Effector CD4-positive, alpha-beta T cell (primary cell): ENCODE data around the gene CDH16.
A peak's percentile ranks its signal among the peaks of the same experiment; 100 is the strongest.
"Not testable (repeated sequence)": the region's sequence is repeated elsewhere in the genome, so short reads cannot be mapped to it uniquely, and the experiment has no call there.

ENCODE experiments used
- DNase-seq: peaks from one replicate; pipeline ENCODE4 v3.0.0-alpha.2; 2020

Gene CDH16

DNA sequence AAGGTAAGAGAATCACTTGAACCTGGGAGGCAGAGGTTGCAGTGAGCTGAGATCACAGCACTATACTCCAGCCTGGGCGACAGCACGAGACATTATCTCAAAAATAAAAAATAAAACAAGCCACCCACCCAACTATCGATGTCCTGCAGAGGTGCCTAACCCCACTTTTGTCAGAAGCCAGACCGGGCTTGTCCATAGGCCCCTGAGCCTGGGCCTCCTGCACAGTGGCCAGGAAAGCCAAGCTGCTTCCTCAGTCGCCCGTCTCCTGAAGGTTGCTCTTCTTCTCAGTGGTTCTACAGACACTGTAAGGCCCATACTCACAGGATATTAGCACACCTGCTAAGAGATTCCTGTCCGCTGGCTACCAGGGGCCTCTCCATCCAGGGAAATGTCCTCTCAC, 27.9 kb upstream of the CDH16 start:
- DNase-seq: no peak

DNA sequence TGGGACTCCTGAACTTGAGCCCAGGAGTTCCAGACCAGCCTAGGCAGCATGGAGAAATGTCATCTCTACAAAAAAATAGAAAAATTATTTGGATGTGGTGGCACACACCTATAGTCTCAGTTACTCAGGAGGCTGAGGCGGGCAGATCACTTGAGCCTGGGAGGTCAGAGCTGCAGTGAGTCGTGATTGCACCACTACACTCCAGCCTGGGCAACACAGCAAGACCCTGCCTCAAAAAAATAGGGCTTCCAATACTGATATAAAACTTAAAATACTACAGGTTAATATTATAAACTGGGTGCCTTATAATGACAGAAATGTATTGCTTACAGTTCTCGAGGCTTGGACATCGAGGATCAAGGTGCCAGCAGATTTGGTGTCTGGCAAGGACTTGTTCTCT, 27.3 kb upstream of the CDH16 start:
- no peak for DNase-seq

DNA sequence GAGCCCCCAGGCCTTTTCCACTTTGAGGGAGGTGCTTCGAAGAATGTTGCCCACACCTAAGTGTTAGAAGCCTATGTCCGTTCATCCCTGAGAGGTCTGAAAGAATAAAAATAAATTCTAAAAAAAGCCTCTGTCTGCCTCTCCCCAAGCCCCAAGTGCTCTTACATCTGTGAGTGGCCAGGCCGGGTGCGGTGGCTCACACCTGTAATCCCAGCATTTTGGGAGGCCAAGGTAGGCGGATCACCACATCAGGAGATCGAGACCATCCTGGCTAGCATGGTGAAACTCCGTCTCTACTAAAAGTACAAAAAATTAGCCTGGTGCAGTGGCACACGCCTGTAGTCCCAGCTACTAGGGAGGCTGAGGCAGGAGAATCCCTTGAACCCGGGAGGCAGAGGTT, 26.3 kb upstream of the CDH16 start:
- DNase-seq: not testable (repeated sequence)

DNA sequence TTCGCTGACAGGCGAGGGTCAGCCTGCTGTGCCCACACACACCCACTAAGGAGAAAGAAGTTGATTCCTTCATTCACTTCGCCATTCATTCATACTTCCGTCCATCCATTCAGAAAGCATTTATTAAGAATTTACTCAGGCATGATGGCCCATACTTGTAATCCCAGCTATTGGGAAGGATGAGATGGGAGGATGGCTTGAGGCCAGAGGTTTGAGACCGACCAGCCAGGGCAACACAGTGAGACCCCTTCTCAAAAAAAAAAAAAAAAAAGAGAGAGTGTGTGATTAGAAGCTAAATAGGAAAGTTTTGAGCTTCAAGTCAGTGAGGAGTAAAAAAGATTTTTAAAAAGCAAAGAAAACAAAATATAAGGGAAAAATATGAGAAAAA, 25.4 kb upstream of the CDH16 start:
- no peak for DNase-seq

- DNase-seq: no peak
Measured at GRCh38 chr16:66943426-66944053, 24.9 kb upstream of the CDH16 start.

DNA sequence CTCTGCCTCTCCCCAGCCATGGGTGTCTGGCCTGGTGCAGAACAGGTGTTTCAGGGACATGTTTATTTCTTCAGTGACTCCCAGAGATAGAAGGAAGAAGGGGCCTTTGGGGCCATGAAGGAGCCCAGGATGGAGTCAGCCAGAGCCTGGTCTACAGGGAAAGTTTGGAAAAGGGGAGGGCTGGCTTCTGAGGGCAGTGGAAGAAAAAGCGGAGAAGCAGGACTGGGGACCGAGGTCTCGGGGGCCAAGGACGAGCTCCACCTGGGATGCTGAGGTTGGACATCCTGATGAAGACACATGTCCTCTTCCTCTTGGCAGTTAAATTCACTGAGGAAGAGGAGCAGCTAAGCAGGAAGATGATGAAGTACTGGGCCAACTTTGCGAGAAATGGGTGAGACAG, 24.3 kb upstream of the CDH16 start:
- no peak for DNase-seq

DNA sequence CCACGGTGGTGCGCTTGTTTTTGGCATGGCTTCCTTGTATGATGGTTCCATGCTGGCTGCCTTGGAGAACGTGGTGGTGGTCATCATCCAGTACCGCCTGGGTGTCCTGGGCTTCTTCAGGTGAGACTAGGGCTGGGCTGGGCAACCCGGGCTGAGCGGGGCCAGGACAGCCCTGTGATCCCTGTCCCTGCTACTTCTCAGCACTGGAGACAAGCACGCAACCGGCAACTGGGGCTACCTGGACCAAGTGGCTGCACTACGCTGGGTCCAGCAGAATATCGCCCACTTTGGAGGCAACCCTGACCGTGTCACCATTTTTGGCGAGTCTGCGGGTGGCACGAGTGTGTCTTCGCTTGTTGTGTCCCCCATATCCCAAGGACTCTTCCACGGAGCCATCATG, 21.6 kb upstream of the CDH16 start:
- no peak for DNase-seq

DNA sequence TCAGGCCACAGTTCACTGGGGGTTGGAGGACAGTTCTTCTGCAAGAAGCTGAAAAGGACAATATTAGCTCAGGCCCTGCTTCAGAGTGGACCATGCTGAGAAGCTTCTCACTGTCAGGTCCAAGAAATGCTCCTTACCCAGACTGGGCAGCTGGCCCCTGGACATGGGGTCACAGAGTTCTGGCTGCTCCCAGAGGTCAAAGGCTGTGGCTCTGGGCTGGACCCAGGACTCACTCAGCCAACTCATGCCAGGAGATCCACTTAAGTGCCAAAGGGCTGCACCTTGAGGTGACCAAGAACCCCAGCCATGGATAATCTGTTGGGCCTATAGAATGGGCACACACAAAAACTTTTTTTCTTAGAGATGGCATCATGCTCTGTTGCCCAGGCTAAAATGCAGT, 20.7 kb upstream of the CDH16 start:
- no peak for DNase-seq

DNA sequence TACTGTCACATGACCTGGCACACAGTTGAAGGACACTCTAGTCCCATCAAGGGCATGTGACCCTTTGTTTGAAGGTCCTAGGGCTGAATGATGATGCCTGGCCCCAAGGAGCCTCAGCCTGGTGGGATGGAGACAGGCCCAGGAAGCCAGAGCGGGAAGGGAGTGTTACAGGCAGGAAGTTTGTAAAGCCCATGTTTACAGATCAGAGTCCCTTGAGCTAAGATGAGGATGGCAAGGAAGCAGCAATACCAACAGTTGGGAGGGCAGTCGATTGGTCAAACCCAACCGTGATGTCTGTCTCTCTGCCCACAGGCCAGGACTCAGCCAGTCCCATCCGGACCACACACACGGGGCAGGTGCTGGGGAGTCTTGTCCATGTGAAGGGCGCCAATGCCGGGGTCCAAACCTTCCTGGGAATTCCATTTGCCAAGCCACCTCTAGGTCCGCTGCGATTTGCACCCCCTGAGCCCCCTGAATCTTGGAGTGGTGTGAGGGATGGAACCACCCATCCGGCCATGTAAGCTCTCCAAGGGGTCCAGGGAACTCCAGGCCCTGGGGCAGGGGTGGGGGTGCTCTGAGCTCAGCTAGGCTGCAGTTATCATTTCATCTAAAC, 19.1 kb upstream of the CDH16 start:
- no peak for DNase-seq

GRCh38 chr16:66936889-66937554, 18.3 kb upstream of the CDH16 start:
- no peak for DNase-seq

GRCh38 chr16:66936462-66936861, 17.8 kb upstream of the CDH16 start:
- no peak for DNase-seq

DNA sequence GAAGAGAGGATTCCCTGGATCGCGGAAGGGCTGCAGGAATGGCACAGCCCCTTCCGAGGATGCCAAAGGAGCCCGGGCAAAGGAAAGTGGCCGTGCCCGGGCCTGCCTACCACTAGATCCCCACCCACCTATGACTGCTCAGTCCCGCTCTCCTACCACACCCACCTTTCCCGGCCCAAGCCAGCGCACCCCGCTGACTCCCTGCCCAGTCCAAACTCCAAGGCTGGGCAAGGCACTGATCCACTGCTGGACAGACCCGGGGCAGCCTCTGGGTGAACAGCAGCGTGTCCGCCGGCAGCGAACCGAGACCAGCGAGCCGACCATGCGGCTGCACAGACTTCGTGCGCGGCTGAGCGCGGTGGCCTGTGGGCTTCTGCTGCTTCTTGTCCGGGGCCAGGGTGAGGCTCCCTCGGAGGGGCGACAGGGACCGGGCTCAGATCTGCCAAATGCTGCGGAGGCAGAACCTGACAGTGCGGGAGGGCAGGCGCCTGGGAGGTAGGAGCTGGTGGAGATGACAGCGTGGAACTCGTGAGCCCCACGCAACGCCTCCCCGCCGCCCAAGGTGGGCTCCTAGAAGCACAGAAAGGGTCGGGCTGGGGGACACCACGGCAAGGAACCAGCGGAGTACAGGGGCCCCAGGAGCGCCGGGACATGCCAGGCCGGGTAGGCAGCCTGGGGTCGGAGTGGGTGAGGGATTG, 16.8 kb upstream of the CDH16 start, which contains the start of gene CES2:
TSS of gene CES2 (plus strand) at position 203 of the 698 bp plus-strand sequence. CDS start at position 323, 120 bp downstream.
- DNase-seq: no peak

DNA sequence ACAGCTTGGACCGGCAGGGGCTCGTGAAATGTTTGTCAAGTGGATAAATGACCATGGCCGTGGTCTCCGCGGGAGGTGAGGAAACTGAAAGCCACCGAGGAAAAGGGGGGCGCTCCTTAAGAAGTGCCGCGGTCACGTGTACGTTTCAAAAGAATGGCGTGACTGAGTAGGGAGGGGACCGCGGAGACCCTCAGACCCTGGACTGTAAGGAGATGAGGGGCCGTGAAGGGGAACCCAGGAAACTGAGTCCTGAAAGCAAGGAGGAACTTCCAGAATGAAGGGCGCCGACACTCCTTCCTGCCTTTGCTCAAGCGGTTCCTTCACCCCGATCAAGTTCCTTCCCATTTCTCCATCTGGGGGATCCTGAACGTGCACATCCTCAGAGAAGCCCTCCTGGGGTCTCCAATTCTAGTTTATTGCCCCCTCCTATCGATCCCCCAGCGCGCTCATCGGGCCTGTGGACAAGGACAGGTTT, 16.2 kb upstream of the CDH16 start:
- not testable (repeated sequence) for DNase-seq

- peak; percentile 85 for DNase-seq
Measured at GRCh38 chr16:66934138-66934838, 15.6 kb upstream of the CDH16 start, which contains the start of gene CIAO2B. CIAO2B (minus strand) TSS chr16:66934402; CDS start chr16:66934364, 38 bp downstream.

- DNase-seq: no peak
Measured at GRCh38 chr16:66933776-66934137, 15.1 kb upstream of the CDH16 start.

DNA sequence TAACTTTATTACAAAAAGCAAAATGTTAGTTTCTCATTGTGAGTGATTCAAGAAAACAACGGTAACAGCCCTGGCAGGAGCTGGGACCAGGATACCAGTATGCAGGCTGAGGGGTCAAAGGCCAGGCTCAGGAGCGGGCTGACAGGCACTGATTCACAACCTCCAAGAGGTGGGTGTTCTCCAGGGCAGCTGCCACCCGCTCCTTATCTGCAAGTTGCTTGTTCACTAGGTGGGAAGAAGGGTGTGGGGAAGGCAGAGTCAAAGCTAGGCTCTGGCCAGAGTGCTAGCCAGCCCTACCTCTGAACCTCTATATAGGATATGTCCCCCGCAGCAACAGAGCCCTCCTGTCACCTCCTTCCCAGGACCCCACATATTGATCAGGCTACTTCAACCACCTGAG, 13.4 kb upstream of the CDH16 start:
- no peak for DNase-seq

DNA sequence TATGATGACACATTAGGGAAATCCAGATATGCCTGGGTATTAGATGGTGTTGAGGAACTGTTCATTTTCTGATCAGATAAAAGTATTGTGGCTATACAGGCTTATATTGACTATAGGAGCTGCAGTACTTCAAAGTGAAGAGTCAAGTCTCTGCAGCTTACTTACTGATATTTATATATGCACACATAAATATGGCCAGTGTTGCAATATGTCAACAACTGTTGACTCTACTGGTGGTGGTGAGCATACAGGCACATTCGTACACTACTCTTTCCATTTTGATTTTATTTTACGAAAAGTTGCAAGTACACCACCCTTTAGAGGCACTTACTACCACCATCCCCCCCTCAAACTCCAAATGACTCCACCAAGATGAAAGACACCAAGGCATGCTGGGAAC, 13.0 kb upstream of the CDH16 start:
- no peak for DNase-seq

DNA sequence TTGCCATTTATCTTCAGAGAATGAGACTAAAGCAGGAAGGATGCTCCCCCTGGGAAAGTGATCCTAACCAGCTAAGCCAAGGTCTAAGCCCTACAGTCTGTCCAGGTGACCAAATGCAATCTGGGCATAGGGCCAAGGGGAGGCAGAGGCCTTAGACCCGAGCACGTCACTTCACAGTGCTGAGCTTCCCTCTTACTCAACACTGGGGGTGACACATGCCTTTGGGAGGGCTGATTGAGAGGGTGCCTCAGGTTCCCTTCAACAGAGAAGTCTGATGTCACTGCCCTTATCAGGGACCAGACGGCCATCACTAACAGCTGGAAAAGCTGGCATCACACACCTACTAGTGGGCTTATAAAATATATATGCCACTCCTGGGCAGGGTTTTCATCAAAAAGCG, 11.5 kb upstream of the CDH16 start:
- no peak for DNase-seq

GRCh38 chr16:66928702-66929388, 10.2 kb upstream of the CDH16 start:
- no peak for DNase-seq

DNA sequence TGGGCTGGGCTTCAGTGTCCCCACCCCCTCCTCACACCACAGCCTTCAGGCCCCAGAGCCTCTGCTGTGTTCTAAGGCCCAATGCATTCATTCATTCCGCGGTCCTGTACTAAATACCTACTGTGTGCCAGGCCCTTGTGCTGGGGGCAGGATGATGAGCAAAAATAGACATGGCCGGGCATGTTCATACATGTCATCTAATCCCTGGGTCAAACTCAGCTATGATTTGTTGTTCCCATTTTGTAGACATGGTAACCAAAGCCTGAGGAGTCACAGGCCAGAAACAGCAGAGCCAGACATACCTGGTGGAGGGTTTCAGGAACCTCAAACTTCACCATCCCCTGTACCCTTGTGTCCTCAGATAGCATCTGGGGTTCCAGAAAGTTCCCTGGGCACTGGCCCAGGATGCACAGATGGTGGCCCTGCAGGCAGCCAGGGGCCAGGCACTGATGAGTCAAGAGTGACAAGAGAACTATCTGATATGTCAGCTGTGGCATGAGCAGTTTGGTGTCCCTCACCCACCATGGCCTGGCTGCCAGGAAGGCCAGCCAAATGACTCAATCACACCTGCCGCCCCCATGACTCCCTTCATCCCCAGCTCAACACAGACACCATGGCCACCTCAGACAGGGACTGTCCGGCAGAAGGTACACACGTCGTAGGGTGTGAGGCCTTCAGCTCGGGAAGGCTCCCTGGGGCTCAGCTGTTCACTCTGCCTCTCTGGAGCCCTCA, 9.4 kb upstream of the CDH16 start:
- DNase-seq: no peak

DNA sequence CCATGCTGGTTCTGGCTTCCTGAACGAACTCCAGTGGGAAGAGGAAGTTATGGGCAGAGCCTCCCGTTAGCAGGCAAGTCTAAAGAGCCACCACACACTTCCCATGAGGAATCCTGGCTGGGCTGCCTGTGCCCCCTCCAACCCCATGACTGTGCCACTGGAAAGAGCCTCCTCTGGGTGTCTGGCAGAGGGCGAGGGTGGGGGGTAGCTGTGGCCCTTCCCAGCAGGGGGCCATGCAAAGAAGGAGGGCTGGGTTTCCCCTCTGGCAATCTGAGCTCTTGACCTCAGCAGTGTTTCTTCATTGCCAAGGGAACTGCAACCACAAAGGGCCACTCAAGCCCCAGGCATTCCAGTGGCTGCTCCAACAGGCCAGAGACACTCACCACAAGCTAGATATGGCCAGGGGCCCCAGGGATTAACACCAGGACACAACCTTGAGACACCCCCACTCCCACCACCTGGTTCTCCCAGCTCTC, 8.3 kb upstream of the CDH16 start:
- DNase-seq: no peak
